ENCODE measurements around the gene CTDSP2.

CTDSP2 gene

GRCh38 chr12:57839996-57840395 is 6.5 kb downstream of the CTDSP2 start:
- TF ChIP-seq, protein P1, sequence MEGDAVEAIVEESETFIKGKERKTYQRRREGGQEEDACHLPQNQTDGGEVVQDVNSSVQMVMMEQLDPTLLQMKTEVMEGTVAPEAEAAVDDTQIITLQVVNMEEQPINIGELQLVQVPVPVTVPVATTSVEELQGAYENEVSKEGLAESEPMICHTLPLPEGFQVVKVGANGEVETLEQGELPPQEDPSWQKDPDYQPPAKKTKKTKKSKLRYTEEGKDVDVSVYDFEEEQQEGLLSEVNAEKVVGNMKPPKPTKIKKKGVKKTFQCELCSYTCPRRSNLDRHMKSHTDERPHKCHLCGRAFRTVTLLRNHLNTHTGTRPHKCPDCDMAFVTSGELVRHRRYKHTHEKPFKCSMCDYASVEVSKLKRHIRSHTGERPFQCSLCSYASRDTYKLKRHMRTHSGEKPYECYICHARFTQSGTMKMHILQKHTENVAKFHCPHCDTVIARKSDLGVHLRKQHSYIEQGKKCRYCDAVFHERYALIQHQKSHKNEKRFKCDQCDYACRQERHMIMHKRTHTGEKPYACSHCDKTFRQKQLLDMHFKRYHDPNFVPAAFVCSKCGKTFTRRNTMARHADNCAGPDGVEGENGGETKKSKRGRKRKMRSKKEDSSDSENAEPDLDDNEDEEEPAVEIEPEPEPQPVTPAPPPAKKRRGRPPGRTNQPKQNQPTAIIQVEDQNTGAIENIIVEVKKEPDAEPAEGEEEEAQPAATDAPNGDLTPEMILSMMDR (conservative IDR thresholded peaks at IDR 0.05; ENCODE audit: control insufficient read depth, insufficient read depth, low read depth, low read length), result no peak
- H3K4me3 ChIP-seq (ENCODE audit: control insufficient read depth, low read depth, low read length), result no peak overlapping the region
- no peak for DNase-seq (ENCODE audit: low read depth)

DNA sequence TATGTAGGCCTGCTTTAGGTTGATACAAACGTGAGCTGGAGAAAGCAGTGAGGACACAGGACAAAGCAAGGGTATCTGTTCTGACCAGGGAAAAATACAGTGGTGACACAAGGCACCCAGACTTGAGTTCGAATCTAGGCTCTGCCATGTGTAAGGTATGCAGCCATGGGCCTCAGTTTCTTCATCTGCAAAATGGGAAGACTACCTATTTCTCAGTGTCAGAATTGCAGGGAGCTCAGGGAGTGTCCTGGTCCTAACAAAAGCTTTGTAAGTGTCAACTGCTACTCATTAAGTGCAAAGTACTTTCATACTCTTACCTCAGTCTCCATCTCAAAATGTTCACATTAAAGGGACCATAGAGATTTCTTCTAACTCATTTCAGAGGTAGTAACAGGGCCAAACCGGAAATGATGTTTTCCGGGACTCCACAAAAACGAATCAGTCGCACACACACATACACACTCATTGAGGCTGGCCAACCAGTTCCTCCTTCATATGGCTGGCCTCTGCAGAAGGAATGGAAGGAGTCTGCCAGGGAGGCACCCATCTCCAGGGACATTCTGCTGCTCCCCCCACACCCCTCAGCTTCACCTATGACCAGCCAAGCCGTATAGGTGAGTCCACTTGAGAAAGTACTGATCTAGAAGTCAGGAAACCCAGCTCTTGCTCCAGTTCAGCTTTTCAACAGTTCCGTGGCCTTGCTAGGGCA is 7.8 kb downstream of the CTDSP2 start:
- H3K4me3 ChIP-seq (ENCODE audit: control insufficient read depth, low read depth, low read length), result no peak overlapping the region
- TF ChIP-seq, protein P1 (conservative IDR thresholded peaks at IDR 0.05; ENCODE audit: control insufficient read depth, insufficient read depth, low read depth, low read length), result no peak
- peak; percentile 60 for DNase-seq (ENCODE audit: low read depth)

- H3K4me3 ChIP-seq (ENCODE audit: control insufficient read depth, low read depth, low read length), result no peak overlapping the region
- DNase-seq (ENCODE audit: low read depth), result peak; percentile 84
- TF ChIP-seq, protein P1 (conservative IDR thresholded peaks at IDR 0.05; ENCODE audit: control insufficient read depth, insufficient read depth, low read depth, low read length), result no peak
Observed at GRCh38 chr12:57837864-57838562, 8.5 kb downstream of the CTDSP2 start.

- TF ChIP-seq, protein P1 (conservative IDR thresholded peaks at IDR 0.05; ENCODE audit: control insufficient read depth, insufficient read depth, low read depth, low read length), result no peak
- H3K4me3 ChIP-seq (ENCODE audit: control insufficient read depth, low read depth, low read length), result no peak overlapping the region
- DNase-seq (ENCODE audit: low read depth), result peak; percentile 70
Observed at GRCh38 chr12:57836442-57837375, 9.8 kb downstream of the CTDSP2 start.

DNA sequence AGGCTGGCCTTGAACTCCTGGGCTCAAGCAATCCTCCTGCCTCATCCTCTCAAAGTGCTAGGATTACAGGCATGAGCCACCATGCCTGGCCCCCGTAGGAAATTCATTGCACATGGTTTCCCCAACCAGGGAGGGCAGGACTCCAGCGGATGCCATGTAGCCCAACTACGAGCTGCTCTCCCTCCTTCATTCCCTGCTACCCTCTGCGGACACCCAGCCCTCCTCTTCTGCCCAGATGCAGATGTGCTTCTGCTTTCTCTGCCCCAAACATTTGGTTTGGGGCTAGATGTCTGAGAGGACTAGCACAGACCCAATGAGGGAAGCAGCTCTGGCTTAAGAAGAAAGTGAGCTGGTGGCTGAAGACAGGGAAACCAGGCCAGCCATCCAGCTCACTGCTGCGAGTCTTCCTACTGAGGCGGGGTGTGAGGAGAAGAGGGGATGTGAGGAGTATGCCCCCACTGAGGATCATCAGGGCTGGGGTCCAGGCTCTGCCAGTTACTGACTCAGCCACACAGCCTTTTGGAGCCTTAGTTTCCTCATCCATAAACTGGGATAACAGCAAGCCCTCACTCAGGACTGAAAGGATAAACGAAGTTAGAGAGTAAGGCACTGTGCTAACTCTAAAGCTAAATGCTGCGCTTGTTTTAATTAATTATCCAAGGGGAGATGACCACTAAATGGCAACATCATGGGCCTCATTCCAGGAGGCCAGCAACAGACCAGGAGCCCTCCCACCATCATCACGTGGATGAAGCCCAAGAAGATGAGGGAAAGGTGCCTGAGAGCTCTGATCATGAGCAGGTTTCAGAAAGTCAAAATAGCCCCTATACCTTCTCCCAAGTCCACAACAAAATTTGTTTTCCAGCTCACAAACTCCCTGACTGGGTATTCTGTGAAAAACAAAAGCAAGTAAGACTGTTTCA is 10.9 kb downstream of the CTDSP2 start:
- DNase-seq (ENCODE audit: low read depth), result no peak
- TF ChIP-seq, protein P1 (conservative IDR thresholded peaks at IDR 0.05; ENCODE audit: control insufficient read depth, insufficient read depth, low read depth, low read length), result no peak
- no peak overlapping the region for H3K4me3 ChIP-seq (ENCODE audit: control insufficient read depth, low read depth, low read length)
